ENCODE results near the gene GCH1. TPM values are rescaled to one million over a fixed set of nuclear protein-coding genes. Genes with fewer than 3 reads are reported as not detected.
"Not testable (repeated sequence)": the region's sequence is repeated elsewhere in the genome, so short reads cannot be mapped to it uniquely, and the experiment has no call there.

Gene GCH1
- total and polyA plus RNA-seq, 4 donors: 1.3 to 10.4 (median 6.7) TPM

DNA sequence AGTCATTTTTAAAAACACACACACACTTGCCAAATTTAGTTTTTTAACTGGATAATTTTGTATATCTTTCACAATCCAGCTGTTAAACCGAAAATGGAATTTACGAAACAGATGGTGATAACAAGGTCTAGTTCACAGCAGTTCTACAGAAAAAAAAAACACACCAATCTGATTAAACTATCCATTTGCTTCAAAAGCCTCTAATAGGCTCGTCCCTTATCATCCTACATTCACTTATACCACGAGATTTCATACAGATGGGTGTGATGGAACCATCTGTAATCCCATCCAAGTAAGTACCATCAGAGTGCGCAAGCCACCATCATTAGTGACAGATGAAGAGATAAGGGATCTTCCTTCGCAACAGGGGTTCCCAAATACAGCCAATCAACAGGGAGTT, 20.1 kb downstream of the GCH1 start:
- H3K4me1 ChIP-seq (ENCODE audit: control insufficient read depth in 1 of 2, insufficient read depth in 2 of 2, low read length in 2 of 2): no peaks in the 10 kb centered on the region
- intact Hi-C loops (cut with DNase I): no loop called here
- no peak for DNase-seq
- no peaks in the 10 kb centered on the region for H3K36me3 ChIP-seq (ENCODE audit: control insufficient read depth in 1 of 2, insufficient read depth in 2 of 2, low read length in 1 of 2)
- 43% methylated on average over 6 of the region's 6 CpGs for WGBS, 2 donors
- H3K27ac ChIP-seq (ENCODE audit: low read depth in 1 of 2, low read length in 2 of 2): no peak overlapping the region
- H3K27me3 ChIP-seq (ENCODE audit: control insufficient read depth in 1 of 2, insufficient read depth in 2 of 2, low read length in 1 of 2): no peaks in the 10 kb centered on the region
- no peak overlapping the region for H3K4me3 ChIP-seq (ENCODE audit: low read length in 2 of 2)
- peak; percentile 19 for ATAC-seq (ENCODE audit: low FRiP score)
- no peaks in the 10 kb centered on the region for H3K9me3 ChIP-seq (ENCODE audit: control insufficient read depth, low read length)

DNA sequence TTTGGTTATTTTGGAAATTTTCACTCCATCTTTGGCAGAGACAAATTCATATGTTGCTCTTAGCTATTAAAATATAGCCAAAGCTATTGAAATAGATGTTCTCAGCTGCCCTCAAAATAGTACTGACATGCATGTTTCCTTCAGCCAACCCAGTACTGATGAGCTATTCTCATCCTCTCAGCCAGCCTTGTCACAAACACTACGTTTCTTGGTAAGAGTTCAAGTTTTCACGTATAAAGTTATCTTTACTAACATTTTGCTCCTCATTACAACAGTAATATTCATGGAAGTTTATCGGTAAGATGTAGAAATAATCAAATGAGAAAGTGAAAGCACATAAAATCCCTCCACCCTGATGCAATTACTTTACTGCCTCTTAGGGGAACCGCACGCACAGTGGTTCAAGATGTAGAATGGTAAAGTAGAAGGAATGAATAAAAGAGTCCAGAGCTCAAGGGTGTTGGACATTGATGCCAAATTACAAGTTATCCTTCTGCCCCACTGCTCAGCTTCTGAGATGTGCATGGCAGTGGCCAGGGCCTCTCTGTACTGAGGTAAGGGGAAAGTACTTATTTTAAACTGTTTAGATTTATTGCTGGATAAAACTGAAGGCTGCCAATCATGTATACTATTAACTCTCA, 20.7 kb downstream of the GCH1 start:
- Histone ChIP-seq H3K9me3 (ENCODE audit: control insufficient read depth, low read length) (no peaks in the 10 kb centered on the region), H3K27ac (ENCODE audit: low read depth in 1 of 2, low read length in 2 of 2) (peak overlapping the region; percentile 34 to 79), H3K4me3 (ENCODE audit: low read length in 2 of 2) (peak overlapping the region; percentile 70 to 92), H3K27me3 (ENCODE audit: control insufficient read depth in 1 of 2, insufficient read depth in 2 of 2, low read length in 1 of 2) (no peaks in the 10 kb centered on the region), H3K36me3 (ENCODE audit: control insufficient read depth in 1 of 2, insufficient read depth in 2 of 2, low read length in 1 of 2) (no peaks in the 10 kb centered on the region), H3K4me1 (ENCODE audit: control insufficient read depth in 1 of 2, insufficient read depth in 2 of 2, low read length in 2 of 2) (no peaks in the 10 kb centered on the region)
- peak; percentile 76 for ATAC-seq (ENCODE audit: low FRiP score)
- 0% methylated on average over 5 of the region's 5 CpGs for WGBS, 2 donors
- DNase-seq: no peak
- intact Hi-C loops (cut with DNase I): no loop called here

DNA sequence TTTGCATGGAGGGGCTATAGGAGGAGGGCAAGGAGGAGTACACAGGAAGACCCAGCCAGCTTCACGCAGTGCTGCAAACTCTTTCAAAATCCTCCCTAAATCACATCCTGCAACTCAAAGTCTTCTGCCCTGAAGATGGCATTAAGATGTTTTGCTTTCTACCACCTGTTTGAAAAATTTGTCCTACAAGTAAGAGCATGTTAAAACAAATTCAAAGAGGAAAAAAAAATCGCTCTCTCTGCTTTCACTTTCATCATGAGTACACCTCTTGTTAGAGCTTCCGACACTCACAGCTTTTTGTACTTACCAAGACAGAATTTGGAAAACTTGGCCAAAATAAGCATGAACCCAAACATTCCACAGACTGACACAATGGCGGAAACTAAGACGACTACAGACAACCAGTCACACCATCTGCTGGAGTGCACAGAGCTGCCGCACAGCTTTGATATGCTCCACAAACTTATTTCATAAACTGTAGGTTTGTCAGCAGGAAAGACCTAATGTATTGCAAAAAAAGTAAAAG, 21.3 kb downstream of the GCH1 start:
- no peaks in the 10 kb centered on the region for H3K27me3 ChIP-seq (ENCODE audit: control insufficient read depth in 1 of 2, insufficient read depth in 2 of 2, low read length in 1 of 2)
- peak overlapping the region; percentile 70 to 92 for H3K4me3 ChIP-seq (ENCODE audit: low read length in 2 of 2)
- H3K4me1 ChIP-seq (ENCODE audit: control insufficient read depth in 1 of 2, insufficient read depth in 2 of 2, low read length in 2 of 2): no peaks in the 10 kb centered on the region
- ATAC-seq (ENCODE audit: low FRiP score): peak; percentile 60
- WGBS, 2 donors: 0 to 1% methylated on average over 6 of the region's 6 CpGs
- H3K27ac ChIP-seq (ENCODE audit: low read depth in 1 of 2, low read length in 2 of 2): peak overlapping the region in 1 of 2 donors; percentile 48
- no peaks in the 10 kb centered on the region for H3K9me3 ChIP-seq (ENCODE audit: control insufficient read depth, low read length)
- DNase-seq: no peak
- H3K36me3 ChIP-seq (ENCODE audit: control insufficient read depth in 1 of 2, insufficient read depth in 2 of 2, low read length in 1 of 2): no peaks in the 10 kb centered on the region
- intact Hi-C loops (cut with DNase I): no loop called here

DNA sequence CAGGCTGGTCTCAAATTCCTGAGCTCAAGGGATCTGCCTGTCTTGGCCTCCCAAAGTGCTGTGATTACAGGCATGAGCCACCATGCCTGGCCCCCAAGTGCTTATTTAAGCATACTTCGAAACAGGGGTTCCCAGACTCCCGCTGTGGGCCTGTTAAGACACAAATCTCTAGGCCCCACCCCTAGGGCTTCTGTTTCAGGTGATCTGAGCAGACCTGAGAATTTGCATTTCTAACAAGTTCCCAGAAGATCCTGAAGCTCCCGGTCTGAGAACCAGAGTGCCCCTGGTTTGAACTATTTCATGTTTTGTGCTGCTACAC, 25.0 kb downstream of the GCH1 start:
- Histone ChIP-seq H3K27me3 (ENCODE audit: control insufficient read depth in 1 of 2, insufficient read depth in 2 of 2, low read length in 1 of 2) (no peaks in the 10 kb centered on the region), H3K4me1 (ENCODE audit: control insufficient read depth in 1 of 2, insufficient read depth in 2 of 2, low read length in 2 of 2) (no peaks in the 10 kb centered on the region), H3K4me3 (ENCODE audit: low read length in 2 of 2) (no peak overlapping the region), H3K9me3 (ENCODE audit: control insufficient read depth, low read length) (no peaks in the 10 kb centered on the region), H3K27ac (ENCODE audit: low read depth in 1 of 2, low read length in 2 of 2) (no peak overlapping the region), H3K36me3 (ENCODE audit: control insufficient read depth in 1 of 2, insufficient read depth in 2 of 2, low read length in 1 of 2) (no peaks in the 10 kb centered on the region)
- WGBS, 2 donors: 90 to 91% methylated on average over 3 of the region's 3 CpGs
- DNase-seq: no peak
- ATAC-seq (ENCODE audit: low FRiP score): no peak
- intact Hi-C loops (cut with DNase I): no loop called here

DNA sequence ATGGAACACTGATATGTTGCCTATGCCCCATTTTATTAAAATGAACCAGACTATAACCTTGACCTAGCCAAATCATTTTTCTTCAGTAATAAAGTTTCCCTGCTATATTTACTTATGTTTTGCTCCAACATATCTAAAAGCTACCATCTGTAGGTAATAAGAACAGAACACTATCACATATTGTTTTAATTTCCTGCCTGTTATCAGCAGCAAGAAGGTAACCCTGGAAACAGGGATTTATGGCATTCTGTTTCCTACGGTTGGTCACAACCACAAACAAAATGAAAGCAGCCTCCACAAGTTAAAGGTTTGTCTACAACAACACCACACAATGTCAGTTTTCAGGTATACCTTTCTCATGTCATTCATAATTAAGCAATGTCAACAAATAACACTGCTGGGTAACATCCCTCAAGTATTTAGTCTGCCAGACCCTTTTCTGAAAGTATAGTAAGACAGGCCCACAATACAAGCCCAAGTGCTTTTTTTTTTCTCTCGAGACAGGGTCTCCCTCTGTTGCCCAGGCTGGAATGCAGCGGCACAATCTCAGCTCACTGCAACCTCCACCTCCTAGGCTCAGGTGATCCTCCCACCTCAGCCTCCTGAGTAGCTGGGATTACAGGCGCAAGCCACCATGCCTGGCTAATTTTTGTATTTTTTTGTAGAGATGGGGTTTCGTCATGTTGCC, 25.5 kb downstream of the GCH1 start:
- no peaks in the 10 kb centered on the region for H3K9me3 ChIP-seq (ENCODE audit: control insufficient read depth, low read length)
- H3K4me3 ChIP-seq (ENCODE audit: low read length in 2 of 2): no peak overlapping the region
- no peak for DNase-seq
- 81 to 83% methylated on average over 5 of the region's 5 CpGs for WGBS, 2 donors
- no peaks in the 10 kb centered on the region for H3K36me3 ChIP-seq (ENCODE audit: control insufficient read depth in 1 of 2, insufficient read depth in 2 of 2, low read length in 1 of 2)
- intact Hi-C loops (cut with DNase I): no loop called here
- H3K27me3 ChIP-seq (ENCODE audit: control insufficient read depth in 1 of 2, insufficient read depth in 2 of 2, low read length in 1 of 2): no peaks in the 10 kb centered on the region
- H3K27ac ChIP-seq (ENCODE audit: low read depth in 1 of 2, low read length in 2 of 2): no peak overlapping the region
- no peak for ATAC-seq (ENCODE audit: low FRiP score)
- no peaks in the 10 kb centered on the region for H3K4me1 ChIP-seq (ENCODE audit: control insufficient read depth in 1 of 2, insufficient read depth in 2 of 2, low read length in 2 of 2)

DNA sequence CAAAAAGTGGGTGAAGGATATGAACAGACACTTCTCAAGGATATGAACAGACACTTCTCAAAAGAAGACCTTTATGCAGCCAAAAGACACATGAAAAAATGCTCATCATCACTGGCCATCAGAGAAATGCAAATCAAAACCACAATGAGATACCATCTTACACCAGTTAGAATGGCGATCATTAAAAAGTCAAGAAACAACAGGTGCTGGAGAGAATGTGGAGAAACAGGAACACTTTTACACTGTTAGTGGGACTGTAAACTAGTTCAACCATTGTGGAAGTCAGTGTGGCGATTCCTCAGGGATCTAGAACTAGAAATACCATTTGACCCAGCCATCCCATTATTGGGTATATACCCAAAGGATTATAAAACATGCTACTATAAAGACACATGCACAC, 27.0 kb downstream of the GCH1 start:
- H3K4me1 ChIP-seq (ENCODE audit: control insufficient read depth in 1 of 2, insufficient read depth in 2 of 2, low read length in 2 of 2); H3K4me3 ChIP-seq (ENCODE audit: low read length in 2 of 2); H3K36me3 ChIP-seq (ENCODE audit: control insufficient read depth in 1 of 2, insufficient read depth in 2 of 2, low read length in 1 of 2); H3K27ac ChIP-seq (ENCODE audit: low read depth in 1 of 2, low read length in 2 of 2); ATAC-seq (ENCODE audit: low FRiP score); H3K9me3 ChIP-seq (ENCODE audit: control insufficient read depth, low read length); intact Hi-C loops (cut with DNase I); H3K27me3 ChIP-seq (ENCODE audit: control insufficient read depth in 1 of 2, insufficient read depth in 2 of 2, low read length in 1 of 2); DNase-seq: not testable (repeated sequence)
- WGBS, 2 donors: 75 to 98% methylated on average over 1 to 2 of the region's 2 CpGs

DNA sequence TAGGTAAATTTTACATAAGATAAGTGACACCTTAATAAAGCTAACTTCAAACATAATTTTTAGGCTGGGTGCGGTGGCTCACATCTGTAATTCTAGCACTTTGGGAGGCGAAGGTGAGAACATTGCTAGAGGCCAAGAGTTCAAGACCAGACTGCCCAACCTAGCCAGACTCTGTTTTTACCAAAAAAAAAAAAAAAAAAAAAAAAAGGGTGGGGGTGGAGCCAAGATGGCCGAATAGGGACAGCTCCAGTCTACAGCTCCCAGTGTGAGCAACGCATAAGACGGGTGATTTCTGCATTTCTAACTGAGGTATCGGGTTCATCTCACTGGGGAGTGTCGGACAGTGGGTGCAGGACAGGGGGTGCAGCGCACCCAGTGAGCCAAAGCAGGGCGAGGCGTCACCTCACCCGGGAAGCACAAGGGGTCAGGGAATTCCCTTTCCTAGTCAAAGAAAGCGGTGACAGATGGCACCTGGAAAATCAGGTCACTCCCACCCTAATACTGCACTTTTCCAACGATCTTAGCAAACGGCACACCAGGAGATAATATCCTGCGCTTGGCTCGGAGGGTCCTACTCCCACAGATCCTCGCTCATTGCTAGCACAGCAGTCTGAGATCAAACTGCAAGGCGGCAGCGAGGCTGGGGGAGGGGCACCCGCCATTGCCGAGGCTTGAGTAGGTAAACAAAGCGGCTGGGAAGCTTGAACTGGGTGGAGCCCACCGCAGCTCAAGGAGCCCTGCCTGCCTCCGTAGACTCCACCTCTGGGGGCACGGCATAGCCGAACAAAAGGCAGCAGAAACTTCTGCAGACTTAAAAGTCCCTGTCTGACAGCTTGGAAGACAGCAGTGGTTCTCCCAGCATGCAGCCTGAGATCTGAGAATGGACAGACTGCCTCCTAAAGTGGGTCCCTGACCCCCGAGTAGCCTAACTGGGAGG, 32.2 kb downstream of the GCH1 start:
- H3K4me3 ChIP-seq (ENCODE audit: low read length in 2 of 2): peak overlapping the region in 1 of 2 donors; percentile 25
- H3K9me3 ChIP-seq (ENCODE audit: control insufficient read depth, low read length); ATAC-seq (ENCODE audit: low FRiP score); DNase-seq; H3K36me3 ChIP-seq (ENCODE audit: control insufficient read depth in 1 of 2, insufficient read depth in 2 of 2, low read length in 1 of 2); H3K4me1 ChIP-seq (ENCODE audit: control insufficient read depth in 1 of 2, insufficient read depth in 2 of 2, low read length in 2 of 2); H3K27ac ChIP-seq (ENCODE audit: low read depth in 1 of 2, low read length in 2 of 2); intact Hi-C loops (cut with DNase I); H3K27me3 ChIP-seq (ENCODE audit: control insufficient read depth in 1 of 2, insufficient read depth in 2 of 2, low read length in 1 of 2): not testable (repeated sequence)
- WGBS, 2 donors: 33 to 34% methylated on average over 27 of the region's 27 CpGs

DNA sequence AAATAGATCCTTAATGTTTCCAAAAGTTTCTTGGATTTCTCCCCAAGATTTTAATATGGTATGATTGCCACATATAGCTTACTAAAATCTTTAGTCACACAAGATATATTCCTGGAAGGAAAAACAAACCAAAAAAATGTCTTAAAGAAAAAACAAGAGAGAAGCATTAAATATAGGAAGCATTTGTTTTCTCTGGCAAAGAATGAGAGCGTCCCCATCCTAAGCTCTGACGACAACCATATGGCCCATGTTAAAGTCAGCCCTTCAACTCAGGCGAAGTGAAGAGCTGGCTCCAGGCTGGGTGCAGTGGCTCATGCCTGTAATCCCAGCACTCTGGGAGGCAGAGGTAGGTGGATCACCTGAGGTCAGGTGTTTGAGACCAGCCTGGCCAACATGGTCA, 35.6 kb downstream of the GCH1 start:
- DNase-seq (no peak), ATAC-seq (ENCODE audit: low FRiP score) (no peak)
- 9 to 15% methylated on average over 3 of the region's 3 CpGs for WGBS, 2 donors
- H3K9me3 ChIP-seq (ENCODE audit: control insufficient read depth, low read length): no peaks in the 10 kb centered on the region
- H3K27me3 ChIP-seq (ENCODE audit: control insufficient read depth in 1 of 2, insufficient read depth in 2 of 2, low read length in 1 of 2): no peaks in the 10 kb centered on the region
- H3K4me3 ChIP-seq (ENCODE audit: low read length in 2 of 2): no peak overlapping the region
- no peak overlapping the region for H3K27ac ChIP-seq (ENCODE audit: low read depth in 1 of 2, low read length in 2 of 2)
- intact Hi-C loops (cut with DNase I): no loop called here
- H3K36me3 ChIP-seq (ENCODE audit: control insufficient read depth in 1 of 2, insufficient read depth in 2 of 2, low read length in 1 of 2): no peaks in the 10 kb centered on the region
- peaks cover 3 to 7% of the 10 kb centered on the region in 2 donors for H3K4me1 ChIP-seq (ENCODE audit: control insufficient read depth in 1 of 2, insufficient read depth in 2 of 2, low read length in 2 of 2)
